SK-N-SH treated with all-trans-retinoic acid at 6 μM for 48 hours (cell line): ENCODE data around the gene SPATA2L.

Experiments
- ATAC-seq: fragments of 200-7000 bp; cut with Tn5 transposase; 3 replicates; pipeline ENCODE4 v1.9.1; 2020; ENCODE audit warnings: mild to moderate bottlenecking, moderate library complexity
- ARNTL ChIP-seq: fragments of 450-650 bp; formaldehyde crosslinking; IDR thresholded peaks from 2 replicates; pipeline ENCODE4 v1.5.0; 2020; ENCODE audit warnings: low read depth, mild to moderate bottlenecking, moderate library complexity, borderline replicate concordance
- BACH2 ChIP-seq: fragments of 250-450 bp; sonication (Bioruptor Pico); IDR thresholded peaks from 2 replicates; pipeline ENCODE4 v1.9.0; 2021; ENCODE audit warnings: mild to moderate bottlenecking, borderline replicate concordance
- CSDC2 ChIP-seq: fragments of 250-450 bp; sonication (Bioruptor Pico); IDR thresholded peaks from 2 replicates; pipeline ENCODE4 v1.5.0; 2020; ENCODE audit warnings: mild to moderate bottlenecking, moderate library complexity
- CSRNP3 ChIP-seq: fragments of 250-450 bp; sonication (Bioruptor Pico); IDR thresholded peaks from 2 replicates; pipeline ENCODE4 v1.5.1; 2021; ENCODE audit warnings: mild to moderate bottlenecking, moderate library complexity
- ESRRG ChIP-seq: fragments of 250-450 bp; sonication (Bioruptor Pico); IDR thresholded peaks from 2 replicates; pipeline ENCODE4 v1.6.1; 2021; ENCODE audit warnings: mild to moderate bottlenecking
- ISL1 ChIP-seq: fragments of 250-450 bp; sonication (Bioruptor Pico); IDR thresholded peaks from 2 replicates; pipeline ENCODE4 v2.1.2; 2022; ENCODE audit warnings: mild to moderate bottlenecking, moderate library complexity
- POU6F1 ChIP-seq: fragments of 250-450 bp; sonication (Bioruptor Pico); IDR thresholded peaks from 2 replicates; pipeline ENCODE4 v1.8.0; 2021; ENCODE audit warnings: low read depth, mild to moderate bottlenecking, moderate library complexity, borderline replicate concordance
- PPARA ChIP-seq: fragments of 250-450 bp; sonication (Bioruptor Pico); IDR thresholded peaks from 2 replicates; pipeline ENCODE4 v1.5.0; 2020; ENCODE audit warnings: mild to moderate bottlenecking, borderline replicate concordance
- RARB ChIP-seq: fragments of 250-450 bp; sonication (Bioruptor Pico); IDR thresholded peaks from 2 replicates; pipeline ENCODE4 v1.8.0; 2021; ENCODE audit warnings: mild to moderate bottlenecking, moderate library complexity
- SNAI2 ChIP-seq: fragments of 250-450 bp; sonication (Bioruptor Pico); IDR thresholded peaks from 2 replicates; pipeline ENCODE4 v1.5.0; 2020; ENCODE audit warnings: mild to moderate bottlenecking, moderate library complexity
- TCF4 ChIP-seq: fragments of 250-450 bp; sonication (Bioruptor Pico); IDR thresholded peaks from 2 replicates; pipeline ENCODE4 v1.8.0; 2021; ENCODE audit warnings: mild to moderate bottlenecking, moderate library complexity, borderline replicate concordance
- ZC3H10 ChIP-seq: fragments of 250-450 bp; sonication (Bioruptor Pico); IDR thresholded peaks from 2 replicates; pipeline ENCODE4 v1.5.1; 2021; ENCODE audit warnings: mild to moderate bottlenecking, moderate library complexity
- ZFP3 ChIP-seq: fragments of 250-450 bp; sonication (Bioruptor Pico); IDR thresholded peaks from 2 replicates; pipeline ENCODE4 v1.5.0; 2020; ENCODE audit warnings: mild to moderate bottlenecking, moderate library complexity
- ZNF565 ChIP-seq: fragments of 450-650 bp; formaldehyde crosslinking; conservative IDR thresholded peaks from 2 replicates; pipeline ENCODE4 v1.5.0; 2020; ENCODE audit warnings: low read depth, mild to moderate bottlenecking, moderate library complexity
- ZNF8 ChIP-seq: fragments of 450-650 bp; formaldehyde crosslinking; IDR thresholded peaks from 2 replicates; pipeline ENCODE4 v1.5.0; 2020; ENCODE audit warnings: mild to moderate bottlenecking, moderate library complexity
- TF ChIP-seq, protein P1 (sequence below): fragments of 250-450 bp; sonication (Bioruptor Pico); IDR thresholded peaks from 2 replicates; pipeline ENCODE4 v1.5.1; 2020; ENCODE audit warnings: low read depth, mild to moderate bottlenecking, moderate library complexity
- TF ChIP-seq, protein P2 (sequence below): fragments of 250-450 bp; sonication (Bioruptor Pico); IDR thresholded peaks from 2 replicates; pipeline ENCODE4 v1.5.0; 2020; ENCODE audit warnings: mild to moderate bottlenecking, moderate library complexity

The SPATA2L gene

DNA sequence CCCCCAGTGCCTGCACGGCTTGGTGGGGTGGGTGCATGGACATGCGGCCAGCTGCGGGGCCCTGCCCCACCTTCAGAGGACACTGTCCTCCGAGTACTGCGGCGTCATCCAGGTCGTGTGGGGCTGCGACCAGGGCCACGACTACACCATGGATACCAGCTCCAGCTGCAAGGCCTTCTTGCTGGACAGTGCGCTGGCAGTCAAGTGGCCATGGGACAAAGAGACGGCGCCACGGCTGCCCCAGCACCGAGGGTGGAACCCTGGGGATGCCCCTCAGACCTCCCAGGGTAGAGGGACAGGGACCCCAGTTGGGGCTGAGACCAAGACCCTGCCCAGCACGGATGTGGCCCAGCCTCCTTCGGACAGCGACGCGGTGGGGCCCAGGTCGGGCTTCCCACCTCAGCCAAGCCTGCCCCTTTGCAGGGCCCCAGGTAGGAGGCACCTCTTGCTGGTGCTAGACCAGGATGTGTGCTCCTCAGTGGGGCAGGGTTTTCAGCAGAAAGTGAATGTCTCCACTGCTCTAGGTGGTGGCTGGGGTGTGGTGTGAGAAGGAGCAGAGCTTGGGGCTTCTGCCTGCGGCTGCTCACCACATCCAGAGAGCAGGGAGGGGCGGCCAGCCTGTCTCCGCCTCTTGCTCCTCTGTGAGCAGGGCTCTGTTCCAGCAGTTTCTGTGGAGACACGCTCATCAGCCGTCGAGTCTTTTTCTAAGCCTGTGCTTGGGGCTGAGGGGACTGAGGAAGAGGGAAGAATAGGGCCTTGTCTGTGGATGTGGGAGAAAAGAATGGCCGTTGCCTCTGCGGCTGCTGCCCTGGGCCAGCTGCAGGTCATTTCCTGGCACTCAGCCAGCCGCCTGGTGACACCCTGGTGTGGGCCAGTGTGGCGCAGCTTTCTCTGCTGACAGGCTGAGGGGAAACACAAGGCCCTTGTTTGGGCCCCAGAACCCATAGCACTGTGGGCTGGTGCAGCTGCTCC is 22.1 kb upstream of the SPATA2L start:
- TF ChIP-seq TCF4 (CRISPR knock-in tag): no peak
- no peak for TF ChIP-seq CSRNP3 (CRISPR knock-in tag)
- TF ChIP-seq BACH2 (CRISPR knock-in tag): no peak
- no peak for TF ChIP-seq PPARA (CRISPR knock-in tag)
- no peak for TF ChIP-seq POU6F1
- no peak for TF ChIP-seq ISL1
- TF ChIP-seq RARB (CRISPR knock-in tag): no peak
- TF ChIP-seq ZNF565: no peak
- no peak for TF ChIP-seq CSDC2 (CRISPR knock-in tag)
- no peak for TF ChIP-seq ZC3H10 (CRISPR knock-in tag)
- no peak for TF ChIP-seq SNAI2 (CRISPR knock-in tag)
- no peak for TF ChIP-seq ZFP3
- TF ChIP-seq ZNF8 (CRISPR knock-in tag): no peak
- TF ChIP-seq ESRRG (CRISPR knock-in tag): no peak
- ATAC-seq: no peak

DNA sequence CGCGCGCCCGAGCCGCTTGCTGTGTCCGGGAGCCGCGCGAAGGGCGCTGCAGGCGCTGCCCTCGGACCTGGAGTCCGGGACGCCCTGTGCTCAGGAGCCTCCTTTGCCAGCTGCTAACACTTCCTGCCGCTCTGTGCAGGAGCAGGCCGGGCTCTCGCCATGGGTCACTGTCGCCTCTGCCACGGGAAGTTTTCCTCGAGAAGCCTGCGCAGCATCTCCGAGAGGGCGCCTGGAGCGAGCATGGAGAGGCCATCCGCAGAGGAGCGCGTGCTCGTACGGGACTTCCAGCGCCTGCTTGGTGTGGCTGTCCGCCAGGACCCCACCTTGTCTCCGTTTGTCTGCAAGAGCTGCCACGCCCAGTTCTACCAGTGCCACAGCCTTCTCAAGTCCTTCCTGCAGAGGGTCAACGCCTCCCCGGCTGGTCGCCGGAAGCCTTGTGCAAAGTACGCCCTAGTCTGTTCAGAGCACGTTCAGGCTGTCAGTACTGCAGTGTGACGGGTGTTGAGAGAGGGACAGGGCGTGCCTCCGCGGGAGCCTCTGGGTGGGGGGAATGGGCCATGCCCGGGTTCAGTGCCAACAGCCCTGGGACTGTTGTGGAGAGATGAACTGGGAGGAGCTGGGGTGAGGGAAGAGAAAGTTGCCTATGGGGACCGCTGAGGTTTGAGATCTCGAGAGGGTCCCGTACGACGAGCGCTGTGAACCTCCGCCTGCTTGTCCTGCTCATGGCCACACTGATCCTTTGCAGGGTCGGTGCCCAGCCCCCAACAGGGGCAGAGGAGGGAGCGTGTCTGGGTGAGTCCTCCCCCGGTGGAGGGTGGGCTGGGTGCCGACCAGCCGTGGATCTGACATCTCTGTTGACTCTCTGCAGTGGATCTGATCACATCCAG is 21.1 kb upstream of the SPATA2L start:
- no peak for TF ChIP-seq SNAI2 (CRISPR knock-in tag)
- TF ChIP-seq CSRNP3 (CRISPR knock-in tag): no peak
- TF ChIP-seq ARNTL: no peak
- no peak for TF ChIP-seq PPARA (CRISPR knock-in tag)
- no peak for TF ChIP-seq ZNF565
- TF ChIP-seq, protein P1, sequence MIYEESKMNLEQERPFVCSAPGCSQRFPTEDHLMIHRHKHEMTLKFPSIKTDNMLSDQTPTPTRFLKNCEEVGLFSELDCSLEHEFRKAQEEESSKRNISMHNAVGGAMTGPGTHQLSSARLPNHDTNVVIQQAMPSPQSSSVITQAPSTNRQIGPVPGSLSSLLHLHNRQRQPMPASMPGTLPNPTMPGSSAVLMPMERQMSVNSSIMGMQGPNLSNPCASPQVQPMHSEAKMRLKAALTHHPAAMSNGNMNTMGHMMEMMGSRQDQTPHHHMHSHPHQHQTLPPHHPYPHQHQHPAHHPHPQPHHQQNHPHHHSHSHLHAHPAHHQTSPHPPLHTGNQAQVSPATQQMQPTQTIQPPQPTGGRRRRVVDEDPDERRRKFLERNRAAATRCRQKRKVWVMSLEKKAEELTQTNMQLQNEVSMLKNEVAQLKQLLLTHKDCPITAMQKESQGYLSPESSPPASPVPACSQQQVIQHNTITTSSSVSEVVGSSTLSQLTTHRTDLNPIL (CRISPR knock-in tag): no peak
- TF ChIP-seq, protein P2, sequence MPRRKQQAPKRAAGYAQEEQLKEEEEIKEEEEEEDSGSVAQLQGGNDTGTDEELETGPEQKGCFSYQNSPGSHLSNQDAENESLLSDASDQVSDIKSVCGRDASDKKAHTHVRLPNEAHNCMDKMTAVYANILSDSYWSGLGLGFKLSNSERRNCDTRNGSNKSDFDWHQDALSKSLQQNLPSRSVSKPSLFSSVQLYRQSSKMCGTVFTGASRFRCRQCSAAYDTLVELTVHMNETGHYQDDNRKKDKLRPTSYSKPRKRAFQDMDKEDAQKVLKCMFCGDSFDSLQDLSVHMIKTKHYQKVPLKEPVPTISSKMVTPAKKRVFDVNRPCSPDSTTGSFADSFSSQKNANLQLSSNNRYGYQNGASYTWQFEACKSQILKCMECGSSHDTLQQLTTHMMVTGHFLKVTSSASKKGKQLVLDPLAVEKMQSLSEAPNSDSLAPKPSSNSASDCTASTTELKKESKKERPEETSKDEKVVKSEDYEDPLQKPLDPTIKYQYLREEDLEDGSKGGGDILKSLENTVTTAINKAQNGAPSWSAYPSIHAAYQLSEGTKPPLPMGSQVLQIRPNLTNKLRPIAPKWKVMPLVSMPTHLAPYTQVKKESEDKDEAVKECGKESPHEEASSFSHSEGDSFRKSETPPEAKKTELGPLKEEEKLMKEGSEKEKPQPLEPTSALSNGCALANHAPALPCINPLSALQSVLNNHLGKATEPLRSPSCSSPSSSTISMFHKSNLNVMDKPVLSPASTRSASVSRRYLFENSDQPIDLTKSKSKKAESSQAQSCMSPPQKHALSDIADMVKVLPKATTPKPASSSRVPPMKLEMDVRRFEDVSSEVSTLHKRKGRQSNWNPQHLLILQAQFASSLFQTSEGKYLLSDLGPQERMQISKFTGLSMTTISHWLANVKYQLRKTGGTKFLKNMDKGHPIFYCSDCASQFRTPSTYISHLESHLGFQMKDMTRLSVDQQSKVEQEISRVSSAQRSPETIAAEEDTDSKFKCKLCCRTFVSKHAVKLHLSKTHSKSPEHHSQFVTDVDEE (CRISPR knock-in tag): no peak
- no peak for TF ChIP-seq ZFP3
- peak; percentile 1; the same call in 2 of the 3 replicates for ATAC-seq
